Testis (tissue), 2 donors: ENCODE results near the gene OTUD3.

Experiments used
- CTCF ChIP-seq, 3 experiments: fragments of 450-650 bp in 2 of 3; fragments of 200-600 bp in 1 of 3; sonication (generic) in 1 of 3; IDR thresholded peaks; one replicate each; pipeline ENCODE4 v1.5.1; 2016 to 2019; ENCODE audit warnings: antibody characterized with exemption in 3 of 3, mild to moderate bottlenecking in 2 of 3, moderate library complexity in 1 of 3
- POLR2A ChIP-seq: fragments of 450-650 bp; IDR thresholded peaks from one replicate; pipeline ENCODE4 v1.6.1; 2017; ENCODE audit warnings: antibody characterized with exemption, mild to moderate bottlenecking, moderate library complexity

DNA sequence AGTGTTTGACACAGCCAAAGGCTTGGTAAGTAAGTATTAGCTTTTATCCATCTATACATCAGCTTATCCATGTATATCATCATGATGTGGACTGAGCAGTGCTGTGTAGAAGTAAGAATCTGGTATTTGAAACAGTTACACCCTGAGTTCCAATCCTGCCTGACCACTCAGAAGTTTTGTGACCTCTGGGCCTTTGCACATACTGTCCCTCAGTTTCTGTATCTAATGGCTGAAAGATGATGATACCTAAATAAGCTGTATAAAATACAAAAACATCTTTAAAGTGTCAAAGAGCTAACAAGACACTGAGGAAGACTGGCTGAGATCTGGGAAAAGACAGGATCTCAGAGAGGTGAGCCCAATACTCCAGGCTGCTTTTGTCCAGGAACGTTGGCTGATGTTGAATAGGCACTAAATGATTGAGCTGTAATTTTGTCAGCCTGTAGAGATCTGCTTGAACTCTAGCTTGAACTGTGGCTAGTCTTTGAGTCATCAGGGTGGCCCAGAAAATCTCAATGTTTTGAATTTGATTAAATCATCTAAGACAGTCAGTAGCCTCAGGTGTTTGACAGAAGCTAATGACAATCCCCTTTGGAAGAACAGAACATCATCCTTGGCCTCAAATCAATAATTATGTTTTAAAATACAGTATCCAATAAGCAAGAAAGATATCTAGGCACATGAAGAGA is 20.2 kb upstream of the OTUD3 start:
- TF ChIP-seq CTCF (IDR thresholded peaks at IDR 0.05) (no peak), POLR2A (no peak)
